ENCODE measurements around the gene FKBP5.
"Not testable (repeated sequence)": the region's sequence is repeated elsewhere in the genome, so short reads cannot be mapped to it uniquely, and the experiment has no call there.

FKBP5 gene

GRCh38 chr6:35687658-35688604 is 784 bp downstream of the FKBP5 start:
- DNase-seq: peak; percentile 51

- peak; percentile 75 for DNase-seq
These were observed 1.7 kb downstream of the FKBP5 start for GRCh38 chr6:35686873-35687555.

- DNase-seq: no peak
These were observed 2.3 kb downstream of the FKBP5 start for GRCh38 chr6:35686436-35686835.

GRCh38 chr6:35683267-35683666 is 5.4 kb downstream of the FKBP5 start:
- no peak for DNase-seq

GRCh38 chr6:35681298-35681697 is 7.4 kb downstream of the FKBP5 start:
- no peak for DNase-seq

- no peak for DNase-seq
These were observed 9.3 kb downstream of the FKBP5 start for GRCh38 chr6:35679399-35679798.

- no peak for DNase-seq
These were observed 9.9 kb downstream of the FKBP5 start for GRCh38 chr6:35678814-35679213.

GRCh38 chr6:35678021-35678654 is 10.6 kb downstream of the FKBP5 start:
- peak; percentile 30 for DNase-seq

GRCh38 chr6:35677456-35677855 is 11.3 kb downstream of the FKBP5 start:
- DNase-seq: no peak

GRCh38 chr6:35675871-35676459 is 12.8 kb downstream of the FKBP5 start:
- DNase-seq: no peak

GRCh38 chr6:35674594-35674993 is 14.1 kb downstream of the FKBP5 start:
- DNase-seq: no peak

- peak; percentile 26 for DNase-seq
These were observed 15.0 kb downstream of the FKBP5 start for GRCh38 chr6:35673755-35674154.

GRCh38 chr6:35673284-35673666 is 15.4 kb downstream of the FKBP5 start:
- not testable (repeated sequence) for DNase-seq

GRCh38 chr6:35670453-35670852 is 18.3 kb downstream of the FKBP5 start:
- DNase-seq: not testable (repeated sequence)

GRCh38 chr6:35669451-35670045 is 19.2 kb downstream of the FKBP5 start:
- DNase-seq: peak; percentile 89

- peak; percentile 53 for DNase-seq
These were observed 19.8 kb downstream of the FKBP5 start for GRCh38 chr6:35668744-35669450.

GRCh38 chr6:35668096-35668495 is 20.6 kb downstream of the FKBP5 start:
- DNase-seq: peak; percentile 17

GRCh38 chr6:35665573-35665972 is 23.1 kb downstream of the FKBP5 start:
- no peak for DNase-seq

GRCh38 chr6:35664945-35665344 is 23.8 kb downstream of the FKBP5 start:
- DNase-seq: no peak

GRCh38 chr6:35663447-35664235 is 25.1 kb downstream of the FKBP5 start:
- DNase-seq: no peak

GRCh38 chr6:35662999-35663398 is 25.7 kb downstream of the FKBP5 start:
- DNase-seq: no peak

Data from inflammatory macrophage treated with lipopolysaccharide for 4 hours (primary cell).